Effector memory CD8-positive, alpha-beta T cell (primary cell): Measurements from ENCODE around the gene NUDT8.
"Not testable (repeated sequence)": the region's sequence is repeated elsewhere in the genome, so short reads cannot be mapped to it uniquely, and the experiment has no call there.

Experiments
- ATAC-seq: fragments of 150-1000 bp; cut with Tn5 transposase; replicated peaks from 2 replicates; pipeline ENCODE4 v1.10.0; 2021; ENCODE audit warnings: mild to moderate bottlenecking, moderate library complexity
- DNase-seq, 3 experiments: peaks; one replicate each; pipeline ENCODE4 v3.0.0; 2021
- H3K27ac Mint-ChIP-seq, 2 donors: one replicate each; pipeline ENCODE4 v1.8.0; 2022; ENCODE audit warnings: mild to moderate bottlenecking in 2 of 2, mixed read lengths in 2 of 2, moderate library complexity in 2 of 2
- H3K27me3 Mint-ChIP-seq, 2 donors: one replicate each; pipeline ENCODE4 v1.8.0; 2022; ENCODE audit warnings: mixed read lengths in 2 of 2
- H3K36me3 Mint-ChIP-seq: one replicate; pipeline ENCODE4 v1.8.0; 2022; ENCODE audit warnings: mild to moderate bottlenecking, moderate library complexity, mixed read lengths; ENCODE audit not compliant: insufficient read depth
- H3K4me1 Mint-ChIP-seq, 2 donors: one replicate each; pipeline ENCODE4 v1.8.0; 2022; ENCODE audit warnings: low read depth in 2 of 2, mixed read lengths in 2 of 2
- H3K4me3 Mint-ChIP-seq, 2 donors: one replicate each; pipeline ENCODE4 v1.8.0; 2022; ENCODE audit warnings: mild to moderate bottlenecking in 2 of 2, mixed read lengths in 2 of 2, moderate library complexity in 2 of 2
- H3K9me3 Mint-ChIP-seq, 2 donors: one replicate each; pipeline ENCODE4 v1.8.0; 2022; ENCODE audit warnings: mixed read lengths in 2 of 2

NUDT8 gene

GRCh38 chr11:67665541-67666302, 36.0 kb upstream of the NUDT8 start:
- ATAC-seq (no peak), DNase-seq (no peak)
- Mint-ChIP-seq H3K36me3 (no peaks in the 10 kb centered on the region), H3K4me3 (no peak overlapping the region), H3K4me1 (no peaks in the 10 kb centered on the region), H3K27ac (no peak overlapping the region), H3K27me3 (peaks cover 0 to 14% of the 10 kb centered on the region in 2 donors), H3K9me3 (no peaks in the 10 kb centered on the region)

DNA sequence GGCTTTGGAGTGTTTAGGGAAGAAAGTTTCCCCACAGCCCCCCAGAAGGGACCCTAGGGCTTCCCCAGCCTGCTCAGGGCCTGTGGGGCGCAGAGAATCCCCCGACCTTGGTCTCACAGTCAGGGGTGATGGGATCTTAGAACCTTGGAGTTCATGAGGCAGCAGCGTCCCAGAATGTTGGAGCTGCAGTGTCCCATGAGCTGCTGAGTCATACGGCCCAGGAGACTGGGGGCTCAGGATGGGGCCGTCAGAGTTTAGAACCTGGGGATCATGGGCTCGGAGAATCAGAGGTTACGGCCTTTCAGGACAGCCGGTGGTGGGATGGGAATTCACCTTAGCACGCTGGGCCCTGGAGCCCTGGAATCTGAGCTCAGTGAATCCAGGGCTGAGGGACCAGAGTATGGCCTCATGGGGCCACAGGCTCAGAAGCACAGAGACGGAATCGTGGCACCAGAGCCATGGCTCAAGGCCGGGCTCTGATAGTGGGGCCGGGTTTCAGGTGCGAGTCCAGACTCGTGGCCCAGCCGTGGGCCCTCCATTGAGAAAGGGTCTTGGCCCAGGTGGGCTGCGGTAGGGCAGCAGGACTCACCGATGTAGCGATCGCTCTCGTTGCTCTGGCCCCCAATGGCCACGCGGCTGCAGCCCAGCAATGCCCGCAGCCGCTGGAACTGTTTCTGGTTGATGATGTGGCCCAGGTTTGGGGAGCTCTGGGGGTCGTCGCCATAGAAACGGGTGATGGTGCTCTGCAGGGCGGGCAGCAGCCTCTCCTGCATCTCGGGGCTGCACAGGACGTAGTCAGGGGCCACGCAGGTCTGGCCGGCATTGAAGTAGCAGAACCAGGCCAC, 35.2 kb upstream of the NUDT8 start:
- peaks cover 0 to 14% of the 10 kb centered on the region in 2 donors for H3K27me3 Mint-ChIP-seq
- ATAC-seq = no peak
- H3K4me1 Mint-ChIP-seq = no peaks in the 10 kb centered on the region
- no peaks in the 10 kb centered on the region for H3K36me3 Mint-ChIP-seq
- H3K4me3 Mint-ChIP-seq = no peak overlapping the region
- no peak overlapping the region for H3K27ac Mint-ChIP-seq
- no peak for DNase-seq
- no peaks in the 10 kb centered on the region for H3K9me3 Mint-ChIP-seq

- Mint-ChIP-seq H3K4me1 (no peaks in the 10 kb centered on the region), H3K27me3 (peaks cover 0 to 14% of the 10 kb centered on the region in 2 donors)
Measured at GRCh38 chr11:67664213-67664585, 34.5 kb upstream of the NUDT8 start.

GRCh38 chr11:67663532-67664212, 33.9 kb upstream of the NUDT8 start:
- no peak for ATAC-seq
- Mint-ChIP-seq H3K9me3 (no peaks in the 10 kb centered on the region), H3K4me3 (no peak overlapping the region), H3K36me3 (no peaks in the 10 kb centered on the region), H3K4me1 (peaks cover 0 to 5% of the 10 kb centered on the region in 2 donors), H3K27me3 (peaks cover 0 to 14% of the 10 kb centered on the region in 2 donors), H3K27ac (no peak overlapping the region)
- no peak for DNase-seq

More at GRCh38 chr11:67664213-67664585, 34.5 kb upstream of the NUDT8 start:
- Mint-ChIP-seq H3K36me3 (no peaks in the 10 kb centered on the region), H3K4me3 (no peak overlapping the region), H3K9me3 (no peaks in the 10 kb centered on the region), H3K27ac (no peak overlapping the region)
- DNase-seq (no peak), ATAC-seq (no peak)

- Mint-ChIP-seq H3K9me3 (no peaks in the 10 kb centered on the region), H3K27me3 (peaks cover 0 to 14% of the 10 kb centered on the region in 2 donors), H3K4me3 (no peak overlapping the region), H3K36me3 (no peaks in the 10 kb centered on the region), H3K4me1 (peaks cover 0 to 5% of the 10 kb centered on the region in 2 donors), H3K27ac (peak overlapping the region in 1 of 2 donors; percentile 59)
- no peak for ATAC-seq
- DNase-seq = no peak
Measured at GRCh38 chr11:67662835-67663531, 33.2 kb upstream of the NUDT8 start.

- Mint-ChIP-seq H3K27me3 (peaks cover 0 to 14% of the 10 kb centered on the region in 2 donors), H3K4me3 (no peak overlapping the region), H3K36me3 (no peaks in the 10 kb centered on the region), H3K27ac (peak overlapping the region in 1 of 2 donors; percentile 59), H3K9me3 (no peaks in the 10 kb centered on the region), H3K4me1 (peaks cover 0 to 5% of the 10 kb centered on the region in 2 donors)
- DNase-seq (no peak), ATAC-seq (no peak)
Measured at GRCh38 chr11:67662142-67662834, 32.6 kb upstream of the NUDT8 start.

DNA sequence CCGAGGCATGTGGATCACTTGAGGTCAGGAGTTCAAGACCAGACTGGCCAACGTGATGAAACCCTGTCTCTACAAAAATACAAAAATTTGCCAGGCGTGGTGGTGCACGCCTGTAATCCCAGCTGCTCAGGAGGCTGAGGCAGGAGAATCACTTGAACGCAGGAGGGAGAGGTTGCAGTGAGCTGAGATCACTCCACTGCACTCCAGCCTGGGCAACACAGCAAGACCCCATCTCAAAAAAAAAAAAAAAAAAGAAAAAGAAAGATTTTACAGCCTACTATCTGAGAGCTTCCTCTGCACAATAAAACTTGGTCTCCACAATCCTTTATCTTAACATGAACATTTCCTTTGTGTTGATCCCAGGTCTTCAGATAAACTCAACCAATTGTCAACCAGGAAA, 31.0 kb upstream of the NUDT8 start:
- not testable (repeated sequence) for DNase-seq, H3K36me3 Mint-ChIP-seq, ATAC-seq, H3K4me1 Mint-ChIP-seq, H3K4me3 Mint-ChIP-seq, H3K27ac Mint-ChIP-seq, H3K9me3 Mint-ChIP-seq
- H3K27me3 Mint-ChIP-seq = peaks cover 0 to 14% of the 10 kb centered on the region in 2 donors

DNA sequence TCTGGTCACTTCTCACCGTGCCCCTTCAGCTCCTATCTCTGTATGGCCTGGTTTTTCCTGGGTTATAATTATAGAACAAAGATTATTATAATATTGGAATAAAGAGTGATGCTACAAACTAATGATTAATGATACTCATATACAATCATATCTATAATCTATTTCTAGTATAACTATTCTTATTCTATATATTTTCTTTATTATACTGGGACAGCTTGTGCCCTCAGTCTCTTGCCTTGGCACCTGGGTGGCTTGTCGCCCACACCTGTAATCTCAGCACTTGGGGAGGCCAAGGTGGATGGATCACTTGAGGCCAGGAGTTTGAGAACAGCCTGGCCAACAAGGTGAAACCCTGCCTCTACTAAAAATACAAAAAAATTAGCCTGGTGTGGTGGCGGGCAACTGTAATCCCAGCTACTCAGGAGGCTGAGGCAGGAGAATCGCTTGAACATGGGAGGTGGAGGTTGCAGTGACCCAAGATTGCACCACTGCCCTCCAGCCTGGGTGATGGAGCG, 30.0 kb upstream of the NUDT8 start:
- not testable (repeated sequence) for H3K4me1 Mint-ChIP-seq, H3K9me3 Mint-ChIP-seq, H3K27ac Mint-ChIP-seq, ATAC-seq, H3K4me3 Mint-ChIP-seq, H3K36me3 Mint-ChIP-seq, DNase-seq
- H3K27me3 Mint-ChIP-seq = peaks cover 0 to 14% of the 10 kb centered on the region in 2 donors

- Mint-ChIP-seq H3K27me3 (peaks cover 0 to 3% of the 10 kb centered on the region in 2 donors), H3K36me3 (no peaks in the 10 kb centered on the region), H3K4me1 (peaks cover 0 to 5% of the 10 kb centered on the region in 2 donors), H3K4me3 (peak overlapping the region in 1 of 2 donors; percentile 15), H3K9me3 (no peaks in the 10 kb centered on the region), H3K27ac (no peak overlapping the region)
- DNase-seq (no peak), ATAC-seq (no peak)
Measured at GRCh38 chr11:67657300-67657699, 27.6 kb upstream of the NUDT8 start.

DNA sequence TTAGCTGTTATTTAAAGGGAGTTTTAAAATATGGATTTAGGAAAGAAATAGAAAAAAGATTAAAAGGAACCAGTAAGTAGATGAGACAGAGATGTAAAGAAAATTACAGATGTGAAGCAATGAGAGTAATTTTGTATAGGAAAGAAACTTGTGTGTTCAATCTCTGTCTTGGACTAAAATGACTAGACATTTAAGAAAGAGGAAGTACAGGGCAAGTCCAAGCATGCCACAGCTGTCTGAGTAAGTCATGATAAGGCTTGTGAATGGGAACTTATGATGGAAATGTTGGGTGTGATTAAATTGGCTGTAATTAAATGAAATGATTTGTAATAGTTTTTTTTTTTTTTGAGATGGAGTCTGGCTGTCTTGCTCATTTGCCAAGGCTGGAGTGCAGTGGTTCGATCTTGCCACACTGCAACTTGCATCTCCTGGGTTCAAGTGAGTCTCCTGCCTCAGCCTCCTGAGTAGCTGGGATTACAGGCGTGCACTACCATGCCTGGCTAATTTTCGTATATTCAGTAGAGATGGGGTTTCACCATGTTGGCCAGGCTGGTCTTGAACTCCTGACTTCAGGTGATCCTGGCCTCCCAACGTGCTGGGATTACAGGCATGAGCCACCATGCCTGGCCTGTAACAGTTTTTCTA, 26.7 kb upstream of the NUDT8 start:
- Mint-ChIP-seq H3K27me3 (no peaks in the 10 kb centered on the region), H3K9me3 (no peaks in the 10 kb centered on the region), H3K27ac (no peak overlapping the region), H3K4me3 (no peak overlapping the region), H3K4me1 (peaks cover 0 to 5% of the 10 kb centered on the region in 2 donors), H3K36me3 (no peaks in the 10 kb centered on the region)
- no peak for DNase-seq
- ATAC-seq = no peak

DNA sequence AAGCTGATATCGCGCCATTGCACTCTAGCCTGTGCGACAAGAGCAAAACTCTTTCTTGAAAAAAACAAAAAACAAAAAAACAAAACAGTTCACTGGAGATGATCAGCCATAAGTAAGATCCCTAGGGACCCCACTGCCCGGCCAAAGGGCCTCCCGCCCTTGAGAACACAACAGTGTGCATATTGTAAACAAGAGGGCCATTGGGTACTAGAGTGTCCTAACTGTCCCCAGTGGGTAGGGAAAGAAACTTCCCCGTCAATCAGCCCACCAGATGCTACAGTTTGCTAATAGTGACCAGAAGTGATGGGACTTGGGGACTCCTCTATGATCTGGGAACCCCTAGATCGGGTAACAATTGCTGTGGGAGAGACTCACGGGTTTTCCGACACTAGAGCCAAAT, 24.5 kb upstream of the NUDT8 start:
- Mint-ChIP-seq H3K36me3 (no peaks in the 10 kb centered on the region), H3K4me3 (no peak overlapping the region), H3K27me3 (no peaks in the 10 kb centered on the region), H3K9me3 (no peaks in the 10 kb centered on the region), H3K27ac (no peak overlapping the region), H3K4me1 (peaks cover 12 to 21% of the 10 kb centered on the region in 2 donors)
- DNase-seq = no peak
- ATAC-seq = no peak
